Measurements from ENCODE around the gene GPR15.

DNA sequence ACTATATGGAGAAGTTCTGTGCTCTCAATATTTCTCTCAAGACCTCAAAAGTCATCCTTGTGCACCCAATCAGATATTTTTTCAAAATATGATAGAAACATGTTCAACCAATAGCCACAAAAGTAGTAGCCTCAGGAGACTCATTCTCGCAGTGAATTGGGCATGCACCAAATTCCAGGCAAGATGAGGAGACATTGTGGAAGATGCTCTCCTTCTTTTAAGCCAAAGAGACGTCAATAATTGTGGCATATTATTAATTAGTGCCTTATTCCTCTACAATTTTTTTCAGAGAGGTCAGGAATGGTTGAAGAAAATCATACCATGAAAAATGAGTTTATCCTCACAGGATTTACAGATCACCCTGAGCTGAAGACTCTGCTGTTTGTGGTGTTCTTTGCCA, 34.4 kb upstream of the GPR15 start, which contains the start of gene OR5K2:
- TF ChIP-seq POLR2A (IDR thresholded peaks at IDR 0.05) = no peak
- TF ChIP-seq, protein P1, sequence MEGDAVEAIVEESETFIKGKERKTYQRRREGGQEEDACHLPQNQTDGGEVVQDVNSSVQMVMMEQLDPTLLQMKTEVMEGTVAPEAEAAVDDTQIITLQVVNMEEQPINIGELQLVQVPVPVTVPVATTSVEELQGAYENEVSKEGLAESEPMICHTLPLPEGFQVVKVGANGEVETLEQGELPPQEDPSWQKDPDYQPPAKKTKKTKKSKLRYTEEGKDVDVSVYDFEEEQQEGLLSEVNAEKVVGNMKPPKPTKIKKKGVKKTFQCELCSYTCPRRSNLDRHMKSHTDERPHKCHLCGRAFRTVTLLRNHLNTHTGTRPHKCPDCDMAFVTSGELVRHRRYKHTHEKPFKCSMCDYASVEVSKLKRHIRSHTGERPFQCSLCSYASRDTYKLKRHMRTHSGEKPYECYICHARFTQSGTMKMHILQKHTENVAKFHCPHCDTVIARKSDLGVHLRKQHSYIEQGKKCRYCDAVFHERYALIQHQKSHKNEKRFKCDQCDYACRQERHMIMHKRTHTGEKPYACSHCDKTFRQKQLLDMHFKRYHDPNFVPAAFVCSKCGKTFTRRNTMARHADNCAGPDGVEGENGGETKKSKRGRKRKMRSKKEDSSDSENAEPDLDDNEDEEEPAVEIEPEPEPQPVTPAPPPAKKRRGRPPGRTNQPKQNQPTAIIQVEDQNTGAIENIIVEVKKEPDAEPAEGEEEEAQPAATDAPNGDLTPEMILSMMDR (IDR thresholded peaks at IDR 0.05) = no peak

Data from testis (tissue), 2 donors.